Hepatocyte (in vitro differentiated cells): Measurements from ENCODE around the gene CEP112. TPM values are rescaled to one million over a fixed set of nuclear protein-coding genes. Genes with fewer than 3 reads are reported as not detected.

Experiments used
- DNase-seq: peaks from one replicate; pipeline ENCODE4 v3.0.0-alpha.2; 2016; ENCODE audit warnings: low spot score
- H2AFZ ChIP-seq: fragments of 200-600 bp; sonication (generic); 2 replicates; pipeline ENCODE4 v1.6.0; 2016; ENCODE audit warnings: antibody characterized with exemption, mild to moderate bottlenecking
- H3K27ac ChIP-seq: fragments of 200-600 bp; sonication (generic); 2 replicates; pipeline ENCODE4 v1.5.1; 2016; ENCODE audit warnings: mild to moderate bottlenecking
- H3K27me3 ChIP-seq: fragments of 200-600 bp; sonication (generic); 2 replicates; pipeline ENCODE4 v1.6.1; 2016
- H3K36me3 ChIP-seq: fragments of 200-600 bp; sonication (generic); replicated peaks from 2 replicates; pipeline ENCODE4 v1.5.1; 2016; ENCODE audit warnings: low read depth; ENCODE audit not compliant: insufficient read depth
- H3K4me1 ChIP-seq: fragments of 200-600 bp; sonication (generic); 2 replicates; pipeline ENCODE4 v1.5.1; 2016; ENCODE audit warnings: mild to moderate bottlenecking, moderate library complexity; ENCODE audit not compliant: insufficient read depth
- H3K4me2 ChIP-seq: fragments of 200-600 bp; sonication (generic); 2 replicates; pipeline ENCODE4 v1.6.0; 2016
- H3K4me3 ChIP-seq: fragments of 200-600 bp; sonication (generic); 2 replicates; pipeline ENCODE4 v1.5.1; 2016; ENCODE audit warnings: mild to moderate bottlenecking
- H3K79me2 ChIP-seq: fragments of 200-600 bp; sonication (generic); 2 replicates; pipeline ENCODE4 v1.6.0; 2017; ENCODE audit warnings: mild to moderate bottlenecking
- H3K9me2 ChIP-seq: fragments of 200-600 bp; sonication (generic); replicated peaks from 2 replicates; pipeline ENCODE4 v1.6.0; 2017; ENCODE audit warnings: mild to moderate bottlenecking; ENCODE audit not compliant: insufficient read depth
- H3K9me3 ChIP-seq: fragments of 200-600 bp; sonication (generic); 2 replicates; pipeline ENCODE4 v1.5.1; 2016; ENCODE audit warnings: low read depth, mild to moderate bottlenecking
- H4K20me1 ChIP-seq: fragments of 200-600 bp; sonication (generic); 2 replicates; pipeline ENCODE4 v1.6.0; 2016; ENCODE audit warnings: mild to moderate bottlenecking; ENCODE audit not compliant: insufficient read depth, poor library complexity, severe bottlenecking
- EZH2 ChIP-seq: fragments of 200-600 bp; sonication (generic); IDR thresholded peaks from 2 replicates; pipeline ENCODE4 v1.6.1; 2016; ENCODE audit warnings: antibody characterized with exemption, mild to moderate bottlenecking, borderline replicate concordance
- EZH2phosphoT487 ChIP-seq: fragments of 200-600 bp; sonication (generic); IDR thresholded peaks from one replicate; pipeline ENCODE4 v1.6.1; 2018; ENCODE audit warnings: antibody characterized with exemption, mild to moderate bottlenecking, low read depth, moderate library complexity; ENCODE audit not compliant: unreplicated experiment, severe bottlenecking
- WGBS: methylation state at CpG from one replicate; pipeline ENCODE4 v1.1.6; 2016; ENCODE audit warnings: low lambda C conversion rate; ENCODE audit errors: missing lambda C conversion rate; 5-methylcytosine and 5-hydroxymethylcytosine counted together
- polyA plus RNA-seq: library from polyadenylated mRNA; unstranded; fragments of >200 nt; fragmentation: Nextera tagmentation; extraction: Ambion mirVana; gene quantifications from 2 replicates; pipeline ENCODE4 v1.2.1, GENCODE V29; 2016
- total RNA-seq: library from RNA; depleted of rRNA; stranded (reverse); fragments of >200 nt; gene quantifications from 2 replicates; pipeline ENCODE4 v1.2.3, GENCODE V29; 2014
- TF ChIP-seq, protein P1 (sequence below): fragments of 200-600 bp; sonication (generic); IDR thresholded peaks from 2 replicates; pipeline ENCODE4 v1.5.1; 2016; ENCODE audit warnings: antibody characterized with exemption, mild to moderate bottlenecking; ENCODE audit not compliant: poor library complexity

The CEP112 gene
- total RNA-seq (6.1 and 9.7 TPM in 2 replicates), polyA plus RNA-seq (7.1 and 8.8 TPM in 2 replicates)

DNA sequence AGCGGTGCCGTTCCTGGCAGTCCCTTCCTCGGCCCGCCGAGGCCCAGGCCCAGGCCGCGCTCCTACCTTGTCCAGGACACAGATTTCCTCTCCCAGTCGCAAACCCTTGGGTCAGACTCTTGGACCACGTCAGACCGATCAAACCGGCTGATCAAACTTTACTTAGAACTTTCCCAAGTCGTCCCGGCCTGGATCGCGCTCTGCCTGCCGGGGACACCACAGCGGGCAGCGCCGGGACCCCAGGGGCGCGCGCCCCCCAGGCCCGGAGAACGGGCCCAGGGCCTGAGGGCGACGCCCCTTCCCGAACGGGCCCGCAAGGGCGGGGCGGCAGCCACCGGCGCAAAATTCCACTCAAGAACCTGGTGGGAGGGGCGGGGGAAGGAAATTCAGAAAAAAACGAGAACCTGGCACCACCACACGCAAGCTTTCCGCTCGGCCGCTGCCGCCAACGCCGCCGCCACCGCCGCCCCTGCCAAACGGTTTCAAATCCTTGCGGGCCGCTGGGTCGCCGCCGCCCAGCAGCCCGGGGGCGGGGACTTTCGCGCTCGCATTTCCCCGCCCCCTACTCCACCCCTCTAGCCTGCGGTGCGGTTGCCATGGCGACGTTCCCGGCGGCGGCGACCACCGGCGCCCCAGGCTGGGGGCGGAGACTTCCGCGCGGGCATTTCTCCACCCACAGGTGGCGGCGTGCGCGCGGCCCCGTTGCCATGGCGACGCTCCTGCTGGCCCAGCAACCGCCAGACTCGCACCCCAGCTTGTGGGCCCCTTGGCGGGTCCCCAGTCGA lies at the start of gene CEP112:
TSS of gene CEP112 (minus strand) at position 541 of the 785 bp plus-strand sequence.
- Histone ChIP-seq H3K9me2 (no peaks in the 10 kb centered on the region), H3K9me3 (no peaks in the 10 kb centered on the region), H3K27ac (peak within 1 kb of the TSS; percentile 77), H2AFZ (peak within 1 kb of the TSS; percentile 92), H3K4me2 (peak within 1 kb of the TSS; percentile 86), H4K20me1 (no peaks in the 10 kb centered on the region), H3K27me3 (no peaks in the 10 kb centered on the region), H3K4me3 (peak within 1 kb of the TSS; percentile 79), H3K79me2 (peaks cover 17% of the 10 kb centered on the region), H3K36me3 (no peaks in the 10 kb centered on the region), H3K4me1 (peaks cover 11% of the 10 kb centered on the region)
- TF ChIP-seq EZH2phosphoT487 = no peak
- no peak for TF ChIP-seq EZH2
- TF ChIP-seq, protein P1, sequence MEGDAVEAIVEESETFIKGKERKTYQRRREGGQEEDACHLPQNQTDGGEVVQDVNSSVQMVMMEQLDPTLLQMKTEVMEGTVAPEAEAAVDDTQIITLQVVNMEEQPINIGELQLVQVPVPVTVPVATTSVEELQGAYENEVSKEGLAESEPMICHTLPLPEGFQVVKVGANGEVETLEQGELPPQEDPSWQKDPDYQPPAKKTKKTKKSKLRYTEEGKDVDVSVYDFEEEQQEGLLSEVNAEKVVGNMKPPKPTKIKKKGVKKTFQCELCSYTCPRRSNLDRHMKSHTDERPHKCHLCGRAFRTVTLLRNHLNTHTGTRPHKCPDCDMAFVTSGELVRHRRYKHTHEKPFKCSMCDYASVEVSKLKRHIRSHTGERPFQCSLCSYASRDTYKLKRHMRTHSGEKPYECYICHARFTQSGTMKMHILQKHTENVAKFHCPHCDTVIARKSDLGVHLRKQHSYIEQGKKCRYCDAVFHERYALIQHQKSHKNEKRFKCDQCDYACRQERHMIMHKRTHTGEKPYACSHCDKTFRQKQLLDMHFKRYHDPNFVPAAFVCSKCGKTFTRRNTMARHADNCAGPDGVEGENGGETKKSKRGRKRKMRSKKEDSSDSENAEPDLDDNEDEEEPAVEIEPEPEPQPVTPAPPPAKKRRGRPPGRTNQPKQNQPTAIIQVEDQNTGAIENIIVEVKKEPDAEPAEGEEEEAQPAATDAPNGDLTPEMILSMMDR = no peak
- DNase-seq = peak; percentile 91
- 1% methylated on average over 75 of the region's 83 CpGs for WGBS

DNA sequence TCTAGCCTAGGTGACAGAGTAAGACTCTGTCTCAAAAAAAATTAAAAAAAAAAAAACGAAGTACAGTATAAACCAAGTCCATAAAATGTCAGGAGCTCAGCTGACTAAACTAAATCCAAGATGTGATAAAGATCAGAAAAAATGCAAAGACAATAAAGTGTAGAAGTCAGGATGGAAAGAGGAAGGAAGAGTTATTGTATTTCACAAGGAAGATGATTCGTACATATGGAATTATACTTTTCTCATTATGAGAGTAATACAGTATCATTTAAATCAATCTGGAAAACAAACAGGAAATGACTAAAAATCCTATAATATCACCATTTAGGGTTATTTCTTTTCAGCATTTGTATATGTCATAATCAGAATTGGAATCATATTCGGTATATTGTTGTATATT lies 48.7 kb upstream of the CEP112 start:
- no peak overlapping the region for H3K27ac ChIP-seq
- no peaks in the 10 kb centered on the region for H3K27me3 ChIP-seq
- no peak overlapping the region for H3K4me3 ChIP-seq
- H3K9me3 ChIP-seq = no peaks in the 10 kb centered on the region
- no peak overlapping the region for H2AFZ ChIP-seq
- DNase-seq = no peak
- no peaks in the 10 kb centered on the region for H3K9me2 ChIP-seq
- no peaks in the 10 kb centered on the region for H4K20me1 ChIP-seq
- no peaks in the 10 kb centered on the region for H3K36me3 ChIP-seq
- H3K4me2 ChIP-seq = no peak overlapping the region
- WGBS = 78% methylated on average over 3 of the region's 3 CpGs
- TF ChIP-seq, protein P1 = no peak
- no peak for TF ChIP-seq EZH2phosphoT487
- TF ChIP-seq EZH2 = no peak
- no peaks in the 10 kb centered on the region for H3K79me2 ChIP-seq
- H3K4me1 ChIP-seq = no peaks in the 10 kb centered on the region

DNA sequence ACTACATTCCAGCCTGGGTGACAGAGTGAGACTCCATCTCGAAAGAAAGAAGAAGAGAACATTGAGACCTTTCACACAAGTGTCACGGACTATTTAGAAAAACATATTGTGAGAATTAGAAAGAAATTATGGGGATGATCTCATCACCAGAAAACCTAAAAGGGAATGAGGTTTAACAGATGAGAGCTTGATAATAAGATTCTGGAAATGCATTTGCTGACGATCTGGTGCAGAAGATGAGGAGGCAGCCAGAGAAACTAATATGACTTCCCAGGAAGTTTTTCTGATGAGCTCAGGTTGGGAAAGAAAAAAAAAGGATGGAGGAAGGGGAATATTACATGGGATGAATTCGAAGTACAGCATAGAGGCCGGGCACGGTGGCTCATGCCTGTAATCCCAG lies 48.1 kb upstream of the CEP112 start:
- no peaks in the 10 kb centered on the region for H4K20me1 ChIP-seq
- no peaks in the 10 kb centered on the region for H3K27me3 ChIP-seq
- H3K36me3 ChIP-seq = no peaks in the 10 kb centered on the region
- H3K79me2 ChIP-seq = no peaks in the 10 kb centered on the region
- no peak overlapping the region for H3K27ac ChIP-seq
- no peak overlapping the region for H3K4me2 ChIP-seq
- no peaks in the 10 kb centered on the region for H3K4me1 ChIP-seq
- WGBS = 91% methylated on average over 6 of the region's 6 CpGs
- TF ChIP-seq, protein P1 = no peak
- no peak for TF ChIP-seq EZH2phosphoT487
- TF ChIP-seq EZH2 = no peak
- DNase-seq = no peak
- no peaks in the 10 kb centered on the region for H3K9me3 ChIP-seq
- H2AFZ ChIP-seq = no peak overlapping the region
- H3K4me3 ChIP-seq = no peak overlapping the region
- no peaks in the 10 kb centered on the region for H3K9me2 ChIP-seq
